Liver (tissue), 9 donors: ENCODE measurements around the gene HLA-A. TPM values are rescaled to one million over a fixed set of nuclear protein-coding genes. Genes with fewer than 3 reads are reported as not detected.

Source experiments
- DNase-seq: peaks from one replicate; pipeline ENCODE4 v3.0.0-alpha.2; 2017; ENCODE audit warnings: low spot score
- H3K27ac ChIP-seq, 2 donors: one replicate each; pipeline ENCODE4 v1.7.0; 2013; ENCODE audit warnings: inconsistent platforms in 2 of 2, low read length in 2 of 2, control low read depth in 1 of 2, low read depth in 1 of 2, mild to moderate bottlenecking in 1 of 2
- H3K27me3 ChIP-seq, 4 donors: one replicate each; pipeline versions ENCODE4 v1.6.1 to v1.7.0; 2013; ENCODE audit warnings: low read length in 3 of 4, inconsistent platforms in 1 of 4, mild to moderate bottlenecking in 1 of 4, moderate library complexity in 1 of 4; ENCODE audit not compliant: control insufficient read depth in 4 of 4, insufficient read depth in 4 of 4
- H3K36me3 ChIP-seq, 4 donors: one replicate each; pipeline versions ENCODE4 v1.6.1 to v1.7.0; 2013; ENCODE audit warnings: low read length in 3 of 4, mild to moderate bottlenecking in 3 of 4, low read depth in 1 of 4, moderate library complexity in 1 of 4; ENCODE audit not compliant: control insufficient read depth in 4 of 4, insufficient read depth in 3 of 4
- H3K4me1 ChIP-seq, 4 donors: one replicate each; pipeline versions ENCODE4 v1.6.1 to v1.7.0; 2013; ENCODE audit warnings: low read length in 3 of 4, mild to moderate bottlenecking in 3 of 4, moderate library complexity in 1 of 4; ENCODE audit not compliant: control insufficient read depth in 4 of 4, insufficient read depth in 4 of 4
- H3K4me3 ChIP-seq, 3 donors: one replicate each; pipeline versions ENCODE4 v1.6.1 to v1.7.0; 2013; ENCODE audit warnings: low read length in 3 of 3, control low read depth in 1 of 3, low read depth in 1 of 3, mild to moderate bottlenecking in 1 of 3
- H3K9ac ChIP-seq, 2 donors: one replicate each; pipeline ENCODE4 v1.7.0; 2013; ENCODE audit warnings: low read length in 2 of 2, mild to moderate bottlenecking in 2 of 2, moderate library complexity in 2 of 2, control low read depth in 1 of 2, low read depth in 1 of 2
- H3K9me3 ChIP-seq, 4 donors: one replicate each; pipeline versions ENCODE4 v1.6.1 to v1.7.0; 2013; ENCODE audit warnings: low read length in 3 of 4; ENCODE audit not compliant: control insufficient read depth in 4 of 4
- ATF3 ChIP-seq: IDR thresholded peaks from 2 replicates; pipeline ENCODE4 v1.6.1; 2016; ENCODE audit warnings: antibody characterized with exemption
- CTCF ChIP-seq: fragments of 150-350 bp; IDR thresholded peaks from 2 replicates; pipeline ENCODE4 v1.5.1; 2017; ENCODE audit warnings: improper control_type of control experiment, low read depth, low read length; ENCODE audit not compliant: missing input control
- EGR1 ChIP-seq, 2 donors: IDR thresholded peaks; 2 replicates each; pipeline ENCODE4 v1.6.1; 2016 to 2018; ENCODE audit warnings: antibody characterized with exemption in 2 of 2, low read depth in 2 of 2
- FOXA1 ChIP-seq: IDR thresholded peaks from 2 replicates; pipeline ENCODE4 v1.6.1; 2016; ENCODE audit warnings: antibody characterized with exemption
- GABPA ChIP-seq, 2 donors: IDR thresholded peaks in 1 of 2; conservative IDR thresholded peaks in 1 of 2; 2 replicates each; pipeline ENCODE4 v1.6.1; 2016; ENCODE audit warnings: antibody characterized with exemption in 2 of 2, mild to moderate bottlenecking in 1 of 2, moderate library complexity in 1 of 2
- HNF4A ChIP-seq, 2 donors: conservative IDR thresholded peaks; 2 replicates each; pipeline ENCODE4 v1.6.1; 2016; ENCODE audit warnings: antibody characterized with exemption in 2 of 2, mild to moderate bottlenecking in 2 of 2
- HNF4G ChIP-seq: IDR thresholded peaks from 2 replicates; pipeline ENCODE4 v1.6.1; 2016; ENCODE audit warnings: antibody characterized with exemption
- JUND ChIP-seq, 2 donors: IDR thresholded peaks; 2 replicates each; pipeline ENCODE4 v1.6.1; 2016; ENCODE audit warnings: antibody characterized with exemption in 2 of 2
- MAX ChIP-seq: IDR thresholded peaks from 2 replicates; pipeline ENCODE4 v1.6.1; 2016; ENCODE audit warnings: antibody characterized with exemption
- NR2F2 ChIP-seq: IDR thresholded peaks from 2 replicates; pipeline ENCODE4 v1.6.1; 2016; ENCODE audit warnings: antibody characterized with exemption
- RXRA ChIP-seq, 2 donors: IDR thresholded peaks; 2 replicates each; pipeline ENCODE4 v1.6.1; 2017 to 2018; ENCODE audit warnings: antibody characterized with exemption in 2 of 2, mild to moderate bottlenecking in 1 of 2
- SP1 ChIP-seq: IDR thresholded peaks from 2 replicates; pipeline ENCODE4 v1.6.1; 2018; ENCODE audit warnings: antibody characterized with exemption, mild to moderate bottlenecking
- TAF1 ChIP-seq: conservative IDR thresholded peaks from 2 replicates; pipeline ENCODE4 v1.6.1; 2016; ENCODE audit warnings: antibody characterized with exemption, mild to moderate bottlenecking
- YY1 ChIP-seq: IDR thresholded peaks from 2 replicates; pipeline ENCODE4 v1.6.1; 2016; ENCODE audit warnings: antibody characterized with exemption, mild to moderate bottlenecking
- ZBTB33 ChIP-seq: IDR thresholded peaks from 2 replicates; pipeline ENCODE4 v1.6.1; 2016; ENCODE audit warnings: antibody characterized with exemption
- WGBS: extraction: QIAGEN DNeasy Blood & Tissue Kit; methylation state at CpG from one replicate; pipeline ENCODE4 v1.1.7; 2013; 5-methylcytosine and 5-hydroxymethylcytosine counted together
- polyA plus RNA-seq, 2 donors: library from polyadenylated mRNA; stranded (reverse) in 1 of 2; unstranded in 1 of 2; fragments of 200-250 nt in 1 of 2; fragments of >200 nt in 1 of 2; fragmentation: Nextera tagmentation in 1 of 2; extraction: Ambion mirVana in 1 of 2; gene quantifications; one replicate each; pipeline versions ENCODE4 v1.2.1 to v1.2.3, GENCODE V29; 2013 to 2015
- total RNA-seq, 2 donors: library from RNA; depleted of rRNA; stranded (reverse); fragments of >200 nt; gene quantifications; one replicate each; pipeline ENCODE4 v1.2.3, GENCODE V29; 2014
- donor health status: healthy.
- donor health status: healthy.
- donor health status: healthy.
- donor health status: healthy.
- donor health status: healthy.

The HLA-A gene
- total and polyA plus RNA-seq, 4 donors = 145 to 321 (median 223) TPM

GRCh38 chr6:29941471-29941870, 861 bp upstream of the HLA-A start:
- no peak for TF ChIP-seq GABPA (IDR thresholded peaks at IDR 0.05 in 1 of 2, conservative IDR thresholded peaks at IDR 0.05 in 1 of 2)
- TF ChIP-seq CTCF = no peak
- peak in 1 of 2 donors; percentile 4 for TF ChIP-seq JUND (IDR thresholded peaks at IDR 0.05)
- H3K27ac ChIP-seq = peak overlapping the region; percentile 74 to 86
- WGBS = 42% methylated on average over 1 of the region's 1 CpG

GRCh38 chr6:29941916-29942274, 437 bp upstream of the HLA-A start:
- peak overlapping the region; percentile 74 to 86 for H3K27ac ChIP-seq
- H3K9me3 ChIP-seq = no peaks in the 10 kb centered on the region
- TF ChIP-seq NR2F2 = no peak
- TF ChIP-seq MAX = peak; percentile 35
- WGBS = 4% methylated on average over 5 of the region's 5 CpGs
- peaks cover 2 to 9% (median 7%) of the 10 kb centered on the region in 4 donors for H3K36me3 ChIP-seq
- peak overlapping the region; percentile 62 to 70 (median 68) for H3K4me3 ChIP-seq
- H3K9ac ChIP-seq = peak overlapping the region; percentile 82 to 99
- H3K4me1 ChIP-seq = peaks cover 0 to 17% (median 4%) of the 10 kb centered on the region in 4 donors
- no peak for DNase-seq
- no peaks in the 10 kb centered on the region for H3K27me3 ChIP-seq

More at GRCh38 chr6:29941471-29941870, 861 bp upstream of the HLA-A start:
- peaks cover 2 to 9% (median 7%) of the 10 kb centered on the region in 4 donors for H3K36me3 ChIP-seq
- H3K4me1 ChIP-seq = peaks cover 0 to 17% (median 4%) of the 10 kb centered on the region in 4 donors
- H3K4me3 ChIP-seq = no peak overlapping the region
- no peaks in the 10 kb centered on the region for H3K27me3 ChIP-seq
- no peaks in the 10 kb centered on the region for H3K9me3 ChIP-seq
- peak overlapping the region; percentile 82 to 99 for H3K9ac ChIP-seq
- no peak for DNase-seq

- TF ChIP-seq RXRA (IDR thresholded peaks at IDR 0.05) (no peak), ATF3 (no peak), EGR1 (IDR thresholded peaks at IDR 0.05; ENCODE audit: low read depth in 2 of 2) (no peak), MAX (no peak), HNF4A (conservative IDR thresholded peaks at IDR 0.05) (no peak), YY1 (no peak), CTCF (no peak), JUND (IDR thresholded peaks at IDR 0.05) (no peak), HNF4G (no peak), FOXA1 (no peak), ZBTB33 (no peak), SP1 (no peak), TAF1 (no peak)
These were observed 978 bp downstream of the HLA-A start for GRCh38 chr6:29943053-29943966.

More at GRCh38 chr6:29943053-29943966, 978 bp downstream of the HLA-A start:
- no peaks in the 10 kb centered on the region for H3K9me3 ChIP-seq
- H3K4me1 ChIP-seq = peaks cover 0 to 17% (median 4%) of the 10 kb centered on the region in 4 donors
- no peak for DNase-seq
- peaks cover 2 to 13% (median 8%) of the 10 kb centered on the region in 4 donors for H3K36me3 ChIP-seq
- peak overlapping the region in 1 of 2 donors; percentile 4 for H3K9ac ChIP-seq
- H3K27me3 ChIP-seq = no peaks in the 10 kb centered on the region
- 33% methylated on average over 58 of the region's 58 CpGs for WGBS
- peak overlapping the region; percentile 62 to 70 (median 68) for H3K4me3 ChIP-seq
- H3K27ac ChIP-seq = peak overlapping the region; percentile 74 to 86
